Neural crest cell (in vitro differentiated cells): ENCODE results near the gene DHX40. TPM values are rescaled to one million over a fixed set of nuclear protein-coding genes. Genes with fewer than 3 reads are reported as not detected.

ENCODE experiments used
- DNase-seq: peaks from one replicate; pipeline ENCODE4 v3.0.0; 2021; ENCODE audit warnings: low read depth, mixed read lengths, low spot score
- H3K27ac Mint-ChIP-seq: one replicate; pipeline ENCODE4 v1.8.0; 2021; ENCODE audit warnings: mild to moderate bottlenecking, mixed read lengths; ENCODE audit not compliant: unreplicated experiment
- H3K27me3 Mint-ChIP-seq: 2 replicates; pipeline ENCODE4 v1.8.0; 2021; ENCODE audit warnings: low read depth, mild to moderate bottlenecking, mixed read lengths
- H3K36me3 Mint-ChIP-seq: 2 replicates; pipeline ENCODE4 v1.8.0; 2021; ENCODE audit warnings: low read depth, mild to moderate bottlenecking, mixed read lengths
- H3K4me1 Mint-ChIP-seq: 2 replicates; pipeline ENCODE4 v1.8.0; 2021; ENCODE audit warnings: mixed read lengths
- H3K4me3 Mint-ChIP-seq: one replicate; pipeline ENCODE4 v1.8.0; 2021; ENCODE audit warnings: mild to moderate bottlenecking, mixed read lengths
- H3K9me3 Mint-ChIP-seq: 2 replicates; pipeline ENCODE4 v1.8.0; 2021; ENCODE audit warnings: mixed read lengths
- CTCF ChIP-seq: fragments of 200-600 bp; sonication (generic); conservative IDR thresholded peaks from 2 replicates; pipeline ENCODE4 v1.5.0; 2021; ENCODE audit warnings: antibody characterized with exemption, mild to moderate bottlenecking
- total RNA-seq: library from RNA; stranded (reverse); gene quantifications from 2 replicates; pipeline ENCODE4 v1.2.1, GENCODE V29; 2021

Gene DHX40
- total RNA-seq, 1 donor from 2014 or later = 54.0 TPM

- Mint-ChIP-seq H3K27me3 (no peaks in the 10 kb centered on the region), H3K9me3 (no peaks in the 10 kb centered on the region), H3K4me1 (peaks cover 34% of the 10 kb centered on the region), H3K4me3 (peak overlapping the region; percentile 95), H3K36me3 (no peaks in the 10 kb centered on the region), H3K27ac (no peak overlapping the region)
- TF ChIP-seq CTCF = no peak
- DNase-seq = no peak
These were observed 51.8 kb downstream of the DHX40 start for GRCh38 chr17:59617156-59617732.

GRCh38 chr17:59619035-59619297, 53.6 kb downstream of the DHX40 start:
- Mint-ChIP-seq H3K36me3 (no peaks in the 10 kb centered on the region), H3K27me3 (no peaks in the 10 kb centered on the region), H3K4me1 (peaks cover 47% of the 10 kb centered on the region), H3K27ac (peak overlapping the region; percentile 99), H3K4me3 (peak overlapping the region; percentile 95), H3K9me3 (no peaks in the 10 kb centered on the region)
- TF ChIP-seq CTCF = no peak
- no peak for DNase-seq

DNA sequence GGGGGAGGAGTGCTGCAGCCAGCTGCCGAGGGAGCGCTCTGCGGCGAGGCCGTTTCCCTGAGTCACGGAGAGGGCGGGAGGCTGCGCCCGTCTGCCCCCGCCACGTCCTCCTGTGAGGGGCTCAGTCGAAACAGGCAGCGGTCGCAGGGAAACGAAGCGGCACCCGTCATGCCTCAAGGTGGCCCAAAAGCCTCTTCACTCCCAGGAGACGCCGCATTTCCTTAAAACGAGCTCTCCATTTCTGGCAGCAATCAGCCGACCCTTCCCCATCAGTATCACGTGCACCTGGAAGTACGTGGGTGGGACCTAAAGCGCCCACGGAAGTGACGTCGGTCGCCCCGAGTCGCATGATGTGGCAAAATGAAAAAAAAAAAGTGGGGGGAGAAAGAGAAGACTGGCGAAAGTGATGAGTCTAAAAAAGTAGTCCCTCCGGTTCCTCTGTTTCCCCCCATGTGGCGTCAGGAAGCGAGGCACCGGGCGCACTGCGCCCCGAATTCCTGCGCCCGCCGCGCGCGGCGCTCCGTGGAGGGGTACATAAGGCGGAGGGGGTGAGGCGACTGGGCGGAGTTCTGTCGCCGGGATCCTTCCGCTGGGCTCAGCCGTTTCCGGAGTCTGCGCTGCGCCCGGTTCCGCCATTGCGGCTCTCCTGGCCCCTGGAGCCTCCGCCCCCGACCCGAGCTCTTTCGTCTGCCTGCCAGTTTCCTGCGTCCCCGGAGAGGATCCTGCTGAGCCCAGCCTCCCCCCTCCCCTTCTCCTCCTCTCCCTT, 54.1 kb downstream of the DHX40 start, which contains the start of gene CLTC:
Gene CLTC, plus strand, starts transcription at position 598 of the 766 bp plus-strand sequence. CDS start 237 bp downstream, outside the sequence.
- H3K27me3 Mint-ChIP-seq = no peaks in the 10 kb centered on the region
- peak within 1 kb of the TSS; percentile 95 for H3K4me3 Mint-ChIP-seq
- H3K27ac Mint-ChIP-seq = peak within 1 kb of the TSS; percentile 99
- peaks cover 48% of the 10 kb centered on the region for H3K4me1 Mint-ChIP-seq
- H3K9me3 Mint-ChIP-seq = no peaks in the 10 kb centered on the region
- no peak for TF ChIP-seq CTCF
- H3K36me3 Mint-ChIP-seq = no peaks in the 10 kb centered on the region
- DNase-seq = peak; percentile 86

GRCh38 chr17:59620064-59620359, 54.6 kb downstream of the DHX40 start:
- H3K27me3 Mint-ChIP-seq = no peaks in the 10 kb centered on the region
- no peaks in the 10 kb centered on the region for H3K9me3 Mint-ChIP-seq
- H3K4me1 Mint-ChIP-seq = peaks cover 48% of the 10 kb centered on the region
- peak overlapping the region; percentile 95 for H3K4me3 Mint-ChIP-seq
- TF ChIP-seq CTCF = no peak
- DNase-seq = no peak
- H3K27ac Mint-ChIP-seq = peak overlapping the region; percentile 99
- H3K36me3 Mint-ChIP-seq = no peaks in the 10 kb centered on the region

GRCh38 chr17:59620518-59621259, 55.3 kb downstream of the DHX40 start:
- H3K4me1 Mint-ChIP-seq = peaks cover 52% of the 10 kb centered on the region
- H3K27ac Mint-ChIP-seq = peak overlapping the region; percentile 99
- no peaks in the 10 kb centered on the region for H3K27me3 Mint-ChIP-seq
- no peaks in the 10 kb centered on the region for H3K36me3 Mint-ChIP-seq
- no peak for TF ChIP-seq CTCF
- peak overlapping the region; percentile 95 for H3K4me3 Mint-ChIP-seq
- H3K9me3 Mint-ChIP-seq = no peaks in the 10 kb centered on the region
- peak; percentile 12 for DNase-seq
